DMS53 treated with DMSO at 0.1 percent for 48 hours (cell line): ENCODE results near the gene NAB2.
A peak's percentile ranks its signal among the peaks of the same experiment; 100 is the strongest.
"Not testable (repeated sequence)": the region's sequence is repeated elsewhere in the genome, so short reads cannot be mapped to it uniquely, and the experiment has no call there.

Source experiments
- DNase-seq: peaks from one replicate; lab custom pipeline; 2025; ENCODE audit not compliant: unreplicated experiment; lab: John Stamatoyannopoulos, UW

The NAB2 gene

DNA sequence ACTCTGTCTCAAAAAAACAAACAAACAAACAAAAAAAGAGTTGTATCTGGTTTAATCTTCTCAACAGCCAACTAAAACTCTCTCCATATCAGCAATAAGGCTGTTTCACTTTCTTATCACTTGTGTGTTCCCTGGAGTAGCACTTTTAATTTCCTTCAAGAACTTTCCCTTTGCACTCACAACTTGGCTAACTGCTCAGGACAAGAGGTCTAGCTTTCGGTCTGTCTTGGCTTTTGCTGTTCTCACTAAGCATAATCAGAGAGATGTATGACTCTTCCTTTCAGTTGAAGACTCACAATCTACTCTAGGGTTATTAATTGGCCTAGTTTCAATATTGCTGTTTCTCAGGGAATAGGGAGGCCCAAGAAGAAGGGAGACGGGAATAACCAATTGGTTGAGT lies 22.7 kb upstream of the NAB2 start:
- DNase-seq = no peak

DNA sequence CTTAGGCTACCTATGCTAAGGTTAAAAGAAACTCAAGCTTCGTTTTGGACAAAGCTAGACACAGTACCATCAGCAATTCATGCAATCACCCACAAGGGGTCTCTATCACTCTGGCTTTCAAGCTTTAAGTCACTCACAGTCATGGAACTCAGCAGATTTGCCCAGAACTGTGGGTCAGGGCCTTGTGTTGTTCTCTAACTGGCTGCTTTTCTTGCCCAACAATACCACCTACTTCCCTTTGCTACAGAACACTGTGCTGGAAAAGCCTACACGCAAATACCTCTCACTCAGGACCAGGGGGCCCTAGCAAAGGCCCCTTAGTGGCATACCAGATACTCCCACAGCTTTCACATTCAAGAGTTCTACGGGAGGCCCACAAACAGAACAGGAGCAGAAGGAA lies 19.4 kb upstream of the NAB2 start:
- peak; percentile 72 for DNase-seq

GRCh38 chr12:57072661-57073060 lies 16.3 kb upstream of the NAB2 start:
- no peak for DNase-seq

GRCh38 chr12:57073566-57074450 lies 15.1 kb upstream of the NAB2 start:
- not testable (repeated sequence) for DNase-seq

DNA sequence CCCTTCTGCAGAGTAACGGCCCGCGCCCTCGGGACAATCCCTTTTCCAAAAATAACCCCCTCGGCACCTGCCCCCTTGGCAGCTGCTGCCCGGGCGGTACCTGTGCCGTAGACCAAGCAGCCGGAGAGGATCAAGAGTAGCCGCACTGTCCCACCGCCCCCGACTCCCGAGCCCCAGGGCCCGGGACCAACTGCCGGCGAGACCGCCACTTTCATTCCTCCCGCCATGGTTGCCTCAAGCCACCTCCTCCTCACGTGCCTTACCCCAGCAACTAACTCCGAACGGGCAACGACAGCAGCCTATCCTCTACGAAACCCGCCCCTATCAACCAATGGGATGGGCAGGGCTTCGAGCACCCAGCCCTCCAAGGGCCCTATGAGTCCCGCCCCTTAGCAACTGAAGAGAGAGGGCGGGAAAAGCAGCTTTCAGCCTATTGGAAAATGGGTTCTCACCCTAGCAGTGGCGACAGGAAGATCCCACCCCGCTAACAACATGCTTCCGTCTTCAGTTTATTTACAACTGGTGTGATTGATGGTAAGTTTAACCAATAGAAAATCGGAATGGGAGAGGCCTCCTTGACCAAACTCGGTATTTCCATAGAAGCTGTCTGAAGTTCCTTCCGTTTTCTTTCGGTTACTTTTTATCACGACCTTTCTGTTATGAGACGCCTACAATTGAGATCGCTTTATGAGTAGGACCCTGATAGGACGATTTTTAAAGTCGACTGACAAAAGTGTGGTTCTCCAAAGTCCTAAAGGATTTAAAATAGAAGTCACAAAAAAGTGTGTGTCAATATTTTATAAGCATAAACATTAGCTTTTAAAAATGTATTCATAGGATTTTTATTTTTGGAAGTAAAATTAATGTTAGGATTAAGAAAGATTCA lies 10.2 kb upstream of the NAB2 start, which contains the start of gene NEMP1:
NEMP1 (minus strand) TSS at position 273 of the 886 bp plus-strand sequence; CDS start at position 227, 46 bp downstream.
- peak; percentile 100 for DNase-seq

GRCh38 chr12:57079821-57080220 lies 9.1 kb upstream of the NAB2 start:
- DNase-seq = no peak

- no peak for DNase-seq
Measured at GRCh38 chr12:57080855-57081254, 8.1 kb upstream of the NAB2 start.

DNA sequence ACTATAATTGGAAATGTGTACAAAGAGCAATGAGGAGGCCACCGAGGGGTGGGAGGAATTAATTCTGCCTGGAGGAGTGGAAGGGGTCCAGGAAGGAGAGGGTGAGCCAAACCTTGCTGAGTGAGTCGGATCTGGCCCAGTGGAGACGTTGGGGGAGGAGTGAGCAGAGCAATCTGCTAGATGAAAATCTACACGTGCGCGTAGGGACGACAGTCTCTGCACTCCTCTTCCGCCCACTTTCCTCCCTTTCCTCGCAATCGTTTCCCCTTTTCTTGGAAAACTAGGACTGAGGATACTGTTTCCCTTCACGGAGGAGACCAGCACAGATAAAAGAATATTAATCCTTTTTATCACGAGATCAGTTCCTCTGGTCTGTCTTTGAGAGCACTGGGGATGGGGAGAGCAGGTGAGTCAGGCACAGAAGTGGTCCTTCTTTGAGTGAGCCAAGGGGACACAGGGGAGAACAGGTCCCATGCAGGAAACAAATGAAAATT lies 2.9 kb upstream of the NAB2 start:
- no peak for DNase-seq

DNA sequence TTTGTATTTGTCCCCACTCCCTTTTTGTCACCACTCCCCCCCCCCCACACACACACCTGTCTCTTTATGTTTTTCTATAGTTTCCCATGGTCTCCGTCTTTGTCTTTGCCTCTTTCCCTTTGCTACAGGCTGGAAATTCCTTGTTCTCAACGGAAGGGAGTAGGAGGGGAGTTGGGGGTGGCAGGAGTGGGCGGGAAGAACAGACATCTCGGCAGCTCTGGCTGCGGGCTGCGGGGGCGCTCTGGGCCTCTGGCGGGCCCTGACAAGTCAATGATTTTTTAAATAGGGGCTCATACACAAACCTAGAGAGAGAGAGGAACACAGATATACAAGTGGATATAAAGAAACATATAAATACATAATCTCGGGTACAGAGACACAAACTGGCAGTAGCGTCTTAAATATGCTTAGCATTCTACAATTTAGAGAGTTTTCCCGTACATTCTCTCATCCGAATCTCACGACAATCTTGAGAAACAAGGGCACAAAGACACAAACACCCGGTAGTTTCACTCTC lies 2.4 kb upstream of the NAB2 start:
- DNase-seq = no peak

GRCh38 chr12:57087010-57087690 lies 1.8 kb upstream of the NAB2 start:
- no peak for DNase-seq

DNA sequence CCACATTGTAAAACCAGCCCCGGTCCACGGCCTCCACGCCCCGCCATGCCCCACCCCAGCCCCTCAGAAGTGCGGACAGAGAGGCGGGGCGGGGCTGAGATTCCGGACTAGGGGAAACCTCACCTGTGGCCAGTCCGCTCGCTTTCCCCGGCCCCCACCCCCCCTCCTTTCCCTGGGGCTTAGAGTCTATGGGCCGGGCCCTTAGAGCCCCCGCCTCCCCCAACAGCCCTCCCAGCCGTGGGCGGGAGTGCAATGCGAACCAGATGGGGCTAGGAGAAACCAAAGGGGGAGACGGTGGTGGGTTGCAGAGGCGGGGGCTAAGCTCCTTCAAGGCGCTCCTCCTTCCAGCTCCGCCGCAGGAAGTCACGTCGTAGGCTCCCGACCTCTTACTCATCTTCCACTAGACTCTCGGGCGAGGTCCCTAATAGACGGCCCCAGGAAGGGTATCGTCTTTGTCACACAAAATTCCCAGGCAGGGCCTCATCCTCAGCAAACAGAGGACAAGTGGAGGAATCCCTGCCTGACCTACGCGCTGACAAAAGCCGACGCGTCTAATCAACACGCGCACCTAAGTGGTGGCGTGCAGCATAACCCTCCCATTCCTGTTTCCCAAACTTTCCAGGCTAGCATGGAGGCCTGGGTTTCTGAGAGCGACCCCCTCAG lies 1.1 kb upstream of the NAB2 start:
- DNase-seq = peak; percentile 57

GRCh38 chr12:57089271-57090245 lies 644 bp downstream of the NAB2 start:
- DNase-seq = no peak

GRCh38 chr12:57090490-57090889 lies 1.6 kb downstream of the NAB2 start:
- DNase-seq = no peak

- DNase-seq = no peak
Measured at GRCh38 chr12:57090924-57091637, 2.2 kb downstream of the NAB2 start.

GRCh38 chr12:57091638-57092528 lies 3.0 kb downstream of the NAB2 start:
- DNase-seq = no peak

GRCh38 chr12:57092529-57092862 lies 3.6 kb downstream of the NAB2 start:
- no peak for DNase-seq

GRCh38 chr12:57092876-57093414 lies 4.0 kb downstream of the NAB2 start:
- DNase-seq = no peak
